ENCODE measurements around the gene SNAP25. TPM values are rescaled to one million over a fixed set of nuclear protein-coding genes. Genes with fewer than 3 reads are reported as not detected.

Gene SNAP25
- total and polyA plus RNA-seq, 9 of the 15 experiments (the other 6 are each of a cell fraction or from before 2014, with no cell fraction given): 0.07 TPM; not detected in 8

- Histone ChIP-seq H2AFZ (ENCODE audit: low read depth, low read length) (no peak overlapping the region), H3K9me1 (ENCODE audit: control insufficient read depth, insufficient read depth, low read length) (no peaks in the 10 kb centered on the region), H3K9ac (ENCODE audit: insufficient read depth in 1 of 2, low read depth in 2 of 2, low read length in 2 of 2) (no peak overlapping the region), H3K4me1 (replicated peaks in 1 of 2; ENCODE audit: control insufficient read depth in 2 of 2, insufficient read depth in 2 of 2, low read length in 2 of 2) (no peaks in the 10 kb centered on the region), H3K4me3 (no peak overlapping the region), H3K9me3 (replicated peaks; ENCODE audit: control insufficient read depth, insufficient read depth, low read depth, low read length) (no peaks in the 10 kb centered on the region), H4K20me1 (replicated peaks; ENCODE audit: control insufficient read depth, insufficient read depth, low read length) (no peaks in the 10 kb centered on the region), H3K79me2 (ENCODE audit: control insufficient read depth, insufficient read depth, low read length) (no peaks in the 10 kb centered on the region), H3K27me3 (ENCODE audit: control insufficient read depth in 2 of 2, insufficient read depth in 2 of 2, low read length in 2 of 2) (no peaks in the 10 kb centered on the region), H3K36me3 (ENCODE audit: control insufficient read depth, insufficient read depth, low read length) (no peaks in the 10 kb centered on the region), H3K4me2 (ENCODE audit: insufficient read depth, low read length) (no peak overlapping the region), H3K27ac (ENCODE audit: extremely low read depth, low read depth, low read length) (no peak overlapping the region)
- CTCF ChIA-PET (ENCODE audit: low intra/inter-chr PET ratio): no interaction called here
- ATAC-seq: no peak
- no TSS peak for BruUV-seq (replicated peaks)
- DNase-seq (ENCODE audit: extremely low read depth in 1 of 4, low spot score in 3 of 4): no peak
- POLR2A ChIA-PET: no interaction called here
- WGBS (ENCODE audit: insufficient coverage, low coverage, missing lambda C conversion rate): 0% methylated on average over 3 of the region's 3 CpGs
- intact Hi-C loops (cut with micrococcal nuclease) (no loop called here), in situ Hi-C loops (cut with MboI) (no loop called here)
- no peak for FAIRE-seq
- TF ChIP-seq BCL6 (CRISPR knock-in tag; IDR thresholded peaks at IDR 0.05) (no peak), HDAC1 (IDR thresholded peaks at IDR 0.05) (no peak), RERE (CRISPR knock-in tag; IDR thresholded peaks at IDR 0.05; ENCODE audit: borderline replicate concordance) (no peak), ZMIZ1 (IDR thresholded peaks at IDR 0.05; ENCODE audit: low read depth in 2 of 2, low read length in 2 of 2) (no peak), ILF3 (IDR thresholded peaks at IDR 0.05; ENCODE audit: borderline replicate concordance) (no peak), SIRT6 (IDR thresholded peaks at IDR 0.05; ENCODE audit: low read depth, low read length) (no peak), THRB (CRISPR knock-in tag; conservative IDR thresholded peaks at IDR 0.05) (no peak), ZNF174 (CRISPR knock-in tag; IDR thresholded peaks at IDR 0.05) (no peak), XRCC5 (IDR thresholded peaks at IDR 0.05; ENCODE audit: low read depth, low read length) (no peak), RFX7 (CRISPR knock-in tag; IDR thresholded peaks at IDR 0.05) (no peak), PHF20 (IDR thresholded peaks at IDR 0.05; ENCODE audit: partially characterized antibody) (no peak)
Observed at GRCh38 chr20:10304471-10305046, 85.9 kb downstream of the SNAP25 start.
